WTC11 (cell line): Measurements from ENCODE around the gene CCR9. TPM values are rescaled to one million over a fixed set of nuclear protein-coding genes. Genes with fewer than 3 reads are reported as not detected.

Experiments
- ATAC-seq: fragments of 200-7000 bp; cut with Tn5 transposase; 2 replicates; pipeline ENCODE4 v1.10.0; 2021; ENCODE audit warnings: mild to moderate bottlenecking, moderate library complexity
- CTCF ChIA-PET: fragments of 300-600 bp; sonication (Branson Sonifier 250); formaldehyde crosslinking; loops from one replicate; lab custom pipeline; 2021; ENCODE audit warnings: antibody characterized with exemption; lab: Charles Lee
- POLR2A ChIA-PET: fragments of 350-600 bp; sonication (Branson Sonifier 250); formaldehyde crosslinking; loops from one replicate; lab custom pipeline; 2021; ENCODE audit warnings: antibody characterized with exemption; lab: Charles Lee
- DNase-seq: peaks from one replicate; pipeline ENCODE4 v3.0.0; 2021; ENCODE audit warnings: low spot score
- H3K27ac Mint-ChIP-seq: 2 replicates; pipeline ENCODE4 v1.8.0; 2021; ENCODE audit warnings: mixed read lengths
- H3K27me3 Mint-ChIP-seq: 2 replicates; pipeline ENCODE4 v1.8.0; 2021; ENCODE audit warnings: low read depth, mild to moderate bottlenecking, moderate library complexity, mixed read lengths
- H3K36me3 Mint-ChIP-seq: 2 replicates; pipeline ENCODE4 v1.8.0; 2021; ENCODE audit warnings: mixed read lengths
- H3K4me1 Mint-ChIP-seq: 2 replicates; pipeline ENCODE4 v1.8.0; 2022; ENCODE audit warnings: mixed read lengths
- H3K4me3 Mint-ChIP-seq: 2 replicates; pipeline ENCODE4 v1.8.0; 2021; ENCODE audit warnings: mild to moderate bottlenecking, moderate library complexity, mixed read lengths
- H3K9me3 Mint-ChIP-seq: 2 replicates; pipeline ENCODE4 v1.8.0; 2021; ENCODE audit warnings: mixed read lengths
- ELF4 ChIP-seq: sonication (generic); formaldehyde crosslinking; IDR thresholded peaks from 2 replicates; pipeline ENCODE4 v1.8.1; 2022; ENCODE audit warnings: low read depth, mild to moderate bottlenecking, moderate library complexity, missing genetic modification reagents
- ESRRA ChIP-seq: sonication (generic); formaldehyde crosslinking; IDR thresholded peaks from 2 replicates; pipeline ENCODE4 v1.8.1; 2022; ENCODE audit warnings: mild to moderate bottlenecking, missing genetic modification reagents, borderline replicate concordance
- GTF2I ChIP-seq: fragments of 250-450 bp; sonication (Bioruptor Pico); conservative IDR thresholded peaks from 2 replicates; pipeline ENCODE4 v1.4.0; 2021; ENCODE audit warnings: mild to moderate bottlenecking
- HMGA2 ChIP-seq: fragments of 250-450 bp; sonication (Bioruptor Pico); IDR thresholded peaks from 2 replicates; pipeline ENCODE4 v1.4.0; 2021; ENCODE audit warnings: mild to moderate bottlenecking, moderate library complexity
- IRF2 ChIP-seq: sonication (generic); formaldehyde crosslinking; IDR thresholded peaks from 2 replicates; pipeline ENCODE4 v1.8.0; 2022; ENCODE audit warnings: low read depth, missing genetic modification reagents, borderline replicate concordance
- NR1H2 ChIP-seq: sonication (generic); formaldehyde crosslinking; IDR thresholded peaks from 2 replicates; pipeline ENCODE4 v1.9.0; 2021; ENCODE audit warnings: mild to moderate bottlenecking, moderate library complexity, missing genetic modification reagents
- OVOL2 ChIP-seq: fragments of 250-450 bp; sonication (Bioruptor Pico); IDR thresholded peaks from 2 replicates; pipeline ENCODE4 v1.9.0; 2021; ENCODE audit warnings: mild to moderate bottlenecking, borderline replicate concordance
- SOX15 ChIP-seq: fragments of 250-450 bp; sonication (Bioruptor Pico); IDR thresholded peaks from 2 replicates; pipeline ENCODE4 v1.9.0; 2021; ENCODE audit warnings: mild to moderate bottlenecking
- SP1 ChIP-seq: sonication (generic); formaldehyde crosslinking; conservative IDR thresholded peaks from 2 replicates; pipeline ENCODE4 v1.8.1; 2022; ENCODE audit warnings: missing genetic modification reagents
- ZNF121 ChIP-seq: sonication (generic); formaldehyde crosslinking; IDR thresholded peaks from 2 replicates; pipeline ENCODE4 v1.8.0; 2023; ENCODE audit warnings: missing genetic modification reagents
- ZNF138 ChIP-seq: sonication (generic); formaldehyde crosslinking; conservative IDR thresholded peaks from 2 replicates; pipeline ENCODE4 v1.8.1; 2022; ENCODE audit warnings: mild to moderate bottlenecking, moderate library complexity, missing genetic modification reagents
- ZNF219 ChIP-seq: sonication (generic); formaldehyde crosslinking; IDR thresholded peaks from 2 replicates; pipeline ENCODE4 v1.8.0; 2023; ENCODE audit warnings: missing genetic modification reagents, mild to moderate bottlenecking, borderline replicate concordance
- total RNA-seq: library from RNA; stranded (reverse); gene quantifications from 3 replicates; pipeline ENCODE4 v1.2.3, GENCODE V29; 2021
- TF ChIP-seq, protein P1 (sequence below): sonication (generic); formaldehyde crosslinking; IDR thresholded peaks from 2 replicates; pipeline ENCODE4 v1.8.0; 2023; ENCODE audit warnings: mild to moderate bottlenecking, missing genetic modification reagents
- TF ChIP-seq, protein P2 (sequence below): fragments of 200-600 bp; IDR thresholded peaks from 2 replicates; pipeline ENCODE4 v1.8.0; 2022; ENCODE audit warnings: antibody characterized with exemption
- TF ChIP-seq, protein P3 (sequence below): fragments of 250-450 bp; sonication (Bioruptor Pico); conservative IDR thresholded peaks from 2 replicates; pipeline ENCODE4 v1.9.0; 2021; ENCODE audit warnings: mild to moderate bottlenecking
- TF ChIP-seq, protein P4 (sequence below): sonication (generic); formaldehyde crosslinking; IDR thresholded peaks from 2 replicates; pipeline ENCODE4 v1.8.0; 2022; ENCODE audit warnings: mild to moderate bottlenecking, missing genetic modification reagents
- TF ChIP-seq, protein P5 (sequence below): sonication (generic); formaldehyde crosslinking; IDR thresholded peaks from 2 replicates; pipeline ENCODE4 v1.8.0; 2022; ENCODE audit warnings: mild to moderate bottlenecking, missing genetic modification reagents
- TF ChIP-seq, protein P6 (sequence below): sonication (generic); formaldehyde crosslinking; IDR thresholded peaks from 2 replicates; pipeline ENCODE4 v1.8.0; 2022; ENCODE audit warnings: mild to moderate bottlenecking, missing genetic modification reagents
- TF ChIP-seq, protein P7 (sequence below): fragments of 250-450 bp; sonication (Bioruptor Pico); IDR thresholded peaks from 2 replicates; pipeline ENCODE4 v2.1.2; 2022; ENCODE audit warnings: mild to moderate bottlenecking, moderate library complexity
- TF ChIP-seq, protein P8 (sequence below): sonication (generic); formaldehyde crosslinking; IDR thresholded peaks from 2 replicates; pipeline ENCODE4 v1.8.1; 2022; ENCODE audit warnings: missing genetic modification reagents, borderline replicate concordance

Gene CCR9
- total RNA-seq, 1 experiment from 2014 or later = not detected

DNA sequence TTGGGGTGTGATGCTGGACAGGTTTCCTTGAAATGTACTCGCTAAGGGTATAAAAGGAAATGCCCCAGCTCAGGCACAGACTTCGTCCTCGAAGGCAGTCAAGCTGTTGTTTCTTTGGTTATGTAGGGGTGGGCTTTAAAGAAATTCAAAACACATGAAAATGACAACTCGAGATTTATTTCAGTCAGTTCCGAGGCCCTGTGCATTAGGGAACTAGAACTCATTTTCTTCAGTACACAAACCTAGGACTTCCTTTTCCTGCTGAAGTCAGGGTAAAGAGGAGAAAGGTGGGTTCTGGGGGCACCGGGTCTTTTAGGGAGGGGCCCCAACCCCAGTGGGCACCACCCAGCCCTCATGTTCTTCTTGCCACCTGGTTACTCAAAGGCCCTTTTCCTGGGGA lies 7.7 kb downstream of the CCR9 start:
- Mint-ChIP-seq H3K9me3 (peaks cover 7% of the 10 kb centered on the region), H3K4me3 (no peak overlapping the region), H3K4me1 (peaks cover 6% of the 10 kb centered on the region; the same call in 1 of the 2 replicates), H3K27me3 (peaks cover 2% of the 10 kb centered on the region; the same call in 1 of the 2 replicates), H3K27ac (no peak overlapping the region), H3K36me3 (no peaks in the 10 kb centered on the region)
- TF ChIP-seq, protein P1, sequence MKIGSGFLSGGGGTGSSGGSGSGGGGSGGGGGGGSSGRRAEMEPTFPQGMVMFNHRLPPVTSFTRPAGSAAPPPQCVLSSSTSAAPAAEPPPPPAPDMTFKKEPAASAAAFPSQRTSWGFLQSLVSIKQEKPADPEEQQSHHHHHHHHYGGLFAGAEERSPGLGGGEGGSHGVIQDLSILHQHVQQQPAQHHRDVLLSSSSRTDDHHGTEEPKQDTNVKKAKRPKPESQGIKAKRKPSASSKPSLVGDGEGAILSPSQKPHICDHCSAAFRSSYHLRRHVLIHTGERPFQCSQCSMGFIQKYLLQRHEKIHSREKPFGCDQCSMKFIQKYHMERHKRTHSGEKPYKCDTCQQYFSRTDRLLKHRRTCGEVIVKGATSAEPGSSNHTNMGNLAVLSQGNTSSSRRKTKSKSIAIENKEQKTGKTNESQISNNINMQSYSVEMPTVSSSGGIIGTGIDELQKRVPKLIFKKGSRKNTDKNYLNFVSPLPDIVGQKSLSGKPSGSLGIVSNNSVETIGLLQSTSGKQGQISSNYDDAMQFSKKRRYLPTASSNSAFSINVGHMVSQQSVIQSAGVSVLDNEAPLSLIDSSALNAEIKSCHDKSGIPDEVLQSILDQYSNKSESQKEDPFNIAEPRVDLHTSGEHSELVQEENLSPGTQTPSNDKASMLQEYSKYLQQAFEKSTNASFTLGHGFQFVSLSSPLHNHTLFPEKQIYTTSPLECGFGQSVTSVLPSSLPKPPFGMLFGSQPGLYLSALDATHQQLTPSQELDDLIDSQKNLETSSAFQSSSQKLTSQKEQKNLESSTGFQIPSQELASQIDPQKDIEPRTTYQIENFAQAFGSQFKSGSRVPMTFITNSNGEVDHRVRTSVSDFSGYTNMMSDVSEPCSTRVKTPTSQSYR (CRISPR knock-in tag) = no peak
- CTCF ChIA-PET = no interaction called here
- DNase-seq (no peak), ATAC-seq (no peak)
- POLR2A ChIA-PET = no interaction called here

DNA sequence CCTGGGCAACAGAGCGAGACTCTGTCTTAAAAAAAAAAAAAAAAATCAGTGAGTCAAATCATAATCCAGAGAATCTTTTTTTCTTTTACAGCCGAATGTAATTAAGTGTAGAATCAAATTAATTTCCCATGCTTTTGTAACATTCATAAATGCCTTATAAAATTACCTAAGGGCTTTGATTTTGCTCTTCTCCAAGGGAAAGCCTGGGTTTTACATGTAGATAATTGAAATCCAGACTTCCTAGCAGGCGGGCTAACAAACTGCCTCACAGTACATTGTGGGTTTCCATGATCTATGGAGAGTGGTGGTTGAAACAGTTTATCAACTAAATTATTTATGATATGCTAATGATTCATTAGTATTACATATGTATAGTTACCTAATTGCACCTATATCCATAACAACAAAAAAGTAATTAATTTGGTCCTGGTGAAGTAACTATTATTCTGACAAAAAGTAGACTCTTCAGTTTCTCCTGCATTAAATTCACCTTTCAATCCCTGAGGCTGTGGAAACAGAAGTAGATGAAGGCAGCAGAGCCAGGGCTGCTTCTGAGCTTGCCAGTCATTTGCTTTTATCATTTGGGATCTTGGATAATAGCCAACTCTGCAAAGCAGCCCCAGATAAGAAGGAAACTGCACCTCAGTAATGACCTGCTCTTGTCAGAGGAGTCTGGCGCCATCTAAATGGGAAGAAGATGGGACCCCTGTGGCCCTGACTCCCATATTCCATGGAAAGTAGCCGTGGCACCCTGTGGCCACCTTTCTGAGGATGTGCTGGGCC lies 9.5 kb downstream of the CCR9 start:
- Mint-ChIP-seq H3K36me3 (no peaks in the 10 kb centered on the region), H3K27ac (no peak overlapping the region), H3K4me1 (peaks cover 6% of the 10 kb centered on the region; the same call in 1 of the 2 replicates), H3K9me3 (peaks cover 8% of the 10 kb centered on the region), H3K27me3 (peaks cover 2% of the 10 kb centered on the region; the same call in 1 of the 2 replicates), H3K4me3 (no peak overlapping the region)
- ATAC-seq (no peak), DNase-seq (no peak)
- CTCF ChIA-PET = no interaction called here
- POLR2A ChIA-PET = no interaction called here
- TF ChIP-seq, protein P2, sequence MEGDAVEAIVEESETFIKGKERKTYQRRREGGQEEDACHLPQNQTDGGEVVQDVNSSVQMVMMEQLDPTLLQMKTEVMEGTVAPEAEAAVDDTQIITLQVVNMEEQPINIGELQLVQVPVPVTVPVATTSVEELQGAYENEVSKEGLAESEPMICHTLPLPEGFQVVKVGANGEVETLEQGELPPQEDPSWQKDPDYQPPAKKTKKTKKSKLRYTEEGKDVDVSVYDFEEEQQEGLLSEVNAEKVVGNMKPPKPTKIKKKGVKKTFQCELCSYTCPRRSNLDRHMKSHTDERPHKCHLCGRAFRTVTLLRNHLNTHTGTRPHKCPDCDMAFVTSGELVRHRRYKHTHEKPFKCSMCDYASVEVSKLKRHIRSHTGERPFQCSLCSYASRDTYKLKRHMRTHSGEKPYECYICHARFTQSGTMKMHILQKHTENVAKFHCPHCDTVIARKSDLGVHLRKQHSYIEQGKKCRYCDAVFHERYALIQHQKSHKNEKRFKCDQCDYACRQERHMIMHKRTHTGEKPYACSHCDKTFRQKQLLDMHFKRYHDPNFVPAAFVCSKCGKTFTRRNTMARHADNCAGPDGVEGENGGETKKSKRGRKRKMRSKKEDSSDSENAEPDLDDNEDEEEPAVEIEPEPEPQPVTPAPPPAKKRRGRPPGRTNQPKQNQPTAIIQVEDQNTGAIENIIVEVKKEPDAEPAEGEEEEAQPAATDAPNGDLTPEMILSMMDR = no peak
- TF ChIP-seq SP1 (CRISPR knock-in tag) = no peak
- no peak for TF ChIP-seq ESRRA (CRISPR knock-in tag)
- TF ChIP-seq, protein P3, sequence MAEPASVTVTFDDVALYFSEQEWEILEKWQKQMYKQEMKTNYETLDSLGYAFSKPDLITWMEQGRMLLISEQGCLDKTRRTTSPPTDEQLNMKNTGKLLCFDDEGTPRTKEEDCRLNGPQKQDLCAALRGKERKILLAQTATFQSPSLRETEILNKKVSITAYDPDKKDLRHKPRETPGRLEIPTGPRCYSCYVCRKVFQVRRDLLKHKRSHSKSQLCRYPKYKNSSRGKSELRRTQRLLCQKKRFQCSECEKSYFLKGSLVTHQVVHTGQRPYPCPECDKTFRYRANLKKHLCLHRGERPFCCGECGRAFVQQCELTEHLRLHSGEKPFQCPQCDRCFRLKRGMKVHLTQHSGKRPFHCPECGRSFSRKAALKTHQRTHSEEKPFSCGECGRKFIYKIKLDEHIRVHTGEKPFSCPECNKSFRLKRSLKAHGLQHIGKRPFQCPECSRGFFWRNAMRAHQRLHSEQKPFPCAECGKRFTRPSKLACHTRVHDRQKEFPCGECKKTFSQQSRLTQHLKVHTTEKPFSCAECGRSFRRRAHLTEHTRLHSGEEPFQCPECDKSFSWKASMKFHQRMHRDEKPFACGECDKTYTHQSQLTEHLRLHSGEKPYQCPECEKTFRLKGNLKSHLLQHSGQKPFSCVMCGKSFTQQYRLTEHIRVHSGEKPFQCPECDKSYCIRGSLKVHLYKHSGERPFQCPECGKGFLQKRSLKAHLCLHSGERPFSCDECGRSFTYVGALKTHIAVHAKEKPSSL (CRISPR knock-in tag) = no peak
- TF ChIP-seq ZNF138 = no peak
- TF ChIP-seq SOX15 (CRISPR knock-in tag) = no peak
- TF ChIP-seq ELF4 = no peak
- TF ChIP-seq, protein P4, sequence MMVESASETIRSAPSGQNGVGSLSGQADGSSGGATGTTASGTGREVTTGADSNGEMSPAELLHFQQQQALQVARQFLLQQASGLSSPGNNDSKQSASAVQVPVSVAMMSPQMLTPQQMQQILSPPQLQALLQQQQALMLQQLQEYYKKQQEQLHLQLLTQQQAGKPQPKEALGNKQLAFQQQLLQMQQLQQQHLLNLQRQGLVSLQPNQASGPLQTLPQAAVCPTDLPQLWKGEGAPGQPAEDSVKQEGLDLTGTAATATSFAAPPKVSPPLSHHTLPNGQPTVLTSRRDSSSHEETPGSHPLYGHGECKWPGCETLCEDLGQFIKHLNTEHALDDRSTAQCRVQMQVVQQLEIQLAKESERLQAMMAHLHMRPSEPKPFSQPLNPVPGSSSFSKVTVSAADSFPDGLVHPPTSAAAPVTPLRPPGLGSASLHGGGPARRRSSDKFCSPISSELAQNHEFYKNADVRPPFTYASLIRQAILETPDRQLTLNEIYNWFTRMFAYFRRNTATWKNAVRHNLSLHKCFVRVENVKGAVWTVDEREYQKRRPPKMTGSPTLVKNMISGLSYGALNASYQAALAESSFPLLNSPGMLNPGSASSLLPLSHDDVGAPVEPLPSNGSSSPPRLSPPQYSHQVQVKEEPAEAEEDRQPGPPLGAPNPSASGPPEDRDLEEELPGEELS (CRISPR knock-in tag) = no peak
- TF ChIP-seq, protein P5, sequence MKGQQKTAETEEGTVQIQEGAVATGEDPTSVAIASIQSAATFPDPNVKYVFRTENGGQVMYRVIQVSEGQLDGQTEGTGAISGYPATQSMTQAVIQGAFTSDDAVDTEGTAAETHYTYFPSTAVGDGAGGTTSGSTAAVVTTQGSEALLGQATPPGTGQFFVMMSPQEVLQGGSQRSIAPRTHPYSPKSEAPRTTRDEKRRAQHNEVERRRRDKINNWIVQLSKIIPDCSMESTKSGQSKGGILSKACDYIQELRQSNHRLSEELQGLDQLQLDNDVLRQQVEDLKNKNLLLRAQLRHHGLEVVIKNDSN (CRISPR knock-in tag) = no peak
- TF ChIP-seq GTF2I (CRISPR knock-in tag) = no peak
- TF ChIP-seq HMGA2 = no peak
- TF ChIP-seq, protein P6, sequence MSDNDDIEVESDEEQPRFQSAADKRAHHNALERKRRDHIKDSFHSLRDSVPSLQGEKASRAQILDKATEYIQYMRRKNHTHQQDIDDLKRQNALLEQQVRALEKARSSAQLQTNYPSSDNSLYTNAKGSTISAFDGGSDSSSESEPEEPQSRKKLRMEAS (CRISPR knock-in tag) = no peak
- no peak for TF ChIP-seq OVOL2 (CRISPR knock-in tag)
- no peak for TF ChIP-seq ZNF121 (CRISPR knock-in tag)
- no peak for TF ChIP-seq IRF2 (CRISPR knock-in tag)
- no peak for TF ChIP-seq ZNF219 (CRISPR knock-in tag)
- TF ChIP-seq, protein P7, sequence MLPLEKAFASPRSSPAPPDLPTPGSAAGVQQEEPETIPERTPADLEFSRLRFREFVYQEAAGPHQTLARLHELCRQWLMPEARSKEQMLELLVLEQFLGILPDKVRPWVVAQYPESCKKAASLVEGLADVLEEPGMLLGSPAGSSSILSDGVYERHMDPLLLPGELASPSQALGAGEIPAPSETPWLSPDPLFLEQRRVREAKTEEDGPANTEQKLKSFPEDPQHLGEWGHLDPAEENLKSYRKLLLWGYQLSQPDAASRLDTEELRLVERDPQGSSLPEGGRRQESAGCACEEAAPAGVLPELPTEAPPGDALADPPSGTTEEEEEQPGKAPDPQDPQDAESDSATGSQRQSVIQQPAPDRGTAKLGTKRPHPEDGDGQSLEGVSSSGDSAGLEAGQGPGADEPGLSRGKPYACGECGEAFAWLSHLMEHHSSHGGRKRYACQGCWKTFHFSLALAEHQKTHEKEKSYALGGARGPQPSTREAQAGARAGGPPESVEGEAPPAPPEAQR = no peak
- TF ChIP-seq NR1H2 (CRISPR knock-in tag) = no peak
- TF ChIP-seq, protein P8, sequence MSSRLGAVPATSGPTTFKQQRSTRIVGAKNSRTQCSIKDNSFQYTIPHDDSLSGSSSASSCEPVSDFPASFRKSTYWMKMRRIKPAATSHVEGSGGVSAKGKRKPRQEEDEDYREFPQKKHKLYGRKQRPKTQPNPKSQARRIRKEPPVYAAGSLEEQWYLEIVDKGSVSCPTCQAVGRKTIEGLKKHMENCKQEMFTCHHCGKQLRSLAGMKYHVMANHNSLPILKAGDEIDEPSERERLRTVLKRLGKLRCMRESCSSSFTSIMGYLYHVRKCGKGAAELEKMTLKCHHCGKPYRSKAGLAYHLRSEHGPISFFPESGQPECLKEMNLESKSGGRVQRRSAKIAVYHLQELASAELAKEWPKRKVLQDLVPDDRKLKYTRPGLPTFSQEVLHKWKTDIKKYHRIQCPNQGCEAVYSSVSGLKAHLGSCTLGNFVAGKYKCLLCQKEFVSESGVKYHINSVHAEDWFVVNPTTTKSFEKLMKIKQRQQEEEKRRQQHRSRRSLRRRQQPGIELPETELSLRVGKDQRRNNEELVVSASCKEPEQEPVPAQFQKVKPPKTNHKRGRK (CRISPR knock-in tag) = no peak
